Measurements from ENCODE around the gene AXL.

DNA sequence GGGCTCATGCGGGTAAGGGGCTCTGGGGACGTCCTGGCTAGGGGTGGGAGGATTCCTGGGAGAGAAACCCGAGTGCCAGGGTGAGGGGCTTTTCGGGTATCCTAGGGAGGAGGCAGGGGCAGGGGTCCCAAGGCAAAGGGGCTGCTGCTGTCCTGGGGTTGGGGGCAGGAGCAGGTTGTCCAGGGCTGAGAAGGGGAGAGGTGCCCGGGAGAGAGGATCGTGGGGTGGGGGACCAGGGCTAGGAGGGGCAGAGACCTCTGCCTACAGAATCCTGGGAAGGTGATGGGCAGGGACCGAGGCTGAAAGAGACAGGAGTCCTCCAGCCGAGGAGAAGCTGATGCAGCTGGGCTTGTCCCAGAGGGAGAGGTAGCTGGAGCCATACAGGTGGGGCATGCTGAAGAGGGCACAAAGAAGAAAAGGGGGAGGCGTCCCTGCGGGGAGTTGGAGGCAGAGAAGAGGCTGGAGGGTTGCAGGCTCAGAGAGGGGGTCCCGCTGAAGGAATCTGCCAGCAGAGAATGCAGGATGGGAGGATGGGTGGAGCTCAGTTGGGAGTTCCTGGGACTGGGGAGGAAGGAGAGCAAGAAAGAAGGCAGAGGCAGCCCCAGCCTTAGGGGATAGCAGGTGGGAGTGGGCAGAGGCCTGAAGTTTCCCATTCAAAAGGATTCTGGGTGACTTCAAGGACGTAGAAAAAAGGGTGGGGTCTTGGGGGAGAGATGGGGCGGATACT, 25.4 kb upstream of the AXL start:
- TF ChIP-seq, protein P1, sequence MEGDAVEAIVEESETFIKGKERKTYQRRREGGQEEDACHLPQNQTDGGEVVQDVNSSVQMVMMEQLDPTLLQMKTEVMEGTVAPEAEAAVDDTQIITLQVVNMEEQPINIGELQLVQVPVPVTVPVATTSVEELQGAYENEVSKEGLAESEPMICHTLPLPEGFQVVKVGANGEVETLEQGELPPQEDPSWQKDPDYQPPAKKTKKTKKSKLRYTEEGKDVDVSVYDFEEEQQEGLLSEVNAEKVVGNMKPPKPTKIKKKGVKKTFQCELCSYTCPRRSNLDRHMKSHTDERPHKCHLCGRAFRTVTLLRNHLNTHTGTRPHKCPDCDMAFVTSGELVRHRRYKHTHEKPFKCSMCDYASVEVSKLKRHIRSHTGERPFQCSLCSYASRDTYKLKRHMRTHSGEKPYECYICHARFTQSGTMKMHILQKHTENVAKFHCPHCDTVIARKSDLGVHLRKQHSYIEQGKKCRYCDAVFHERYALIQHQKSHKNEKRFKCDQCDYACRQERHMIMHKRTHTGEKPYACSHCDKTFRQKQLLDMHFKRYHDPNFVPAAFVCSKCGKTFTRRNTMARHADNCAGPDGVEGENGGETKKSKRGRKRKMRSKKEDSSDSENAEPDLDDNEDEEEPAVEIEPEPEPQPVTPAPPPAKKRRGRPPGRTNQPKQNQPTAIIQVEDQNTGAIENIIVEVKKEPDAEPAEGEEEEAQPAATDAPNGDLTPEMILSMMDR (IDR thresholded peaks at IDR 0.05; ENCODE audit: poor library complexity) = no peak
- no peak for TF ChIP-seq EZH2 (IDR thresholded peaks at IDR 0.05; ENCODE audit: borderline replicate concordance)
